ENCODE results near the gene ATP9B.

DNA sequence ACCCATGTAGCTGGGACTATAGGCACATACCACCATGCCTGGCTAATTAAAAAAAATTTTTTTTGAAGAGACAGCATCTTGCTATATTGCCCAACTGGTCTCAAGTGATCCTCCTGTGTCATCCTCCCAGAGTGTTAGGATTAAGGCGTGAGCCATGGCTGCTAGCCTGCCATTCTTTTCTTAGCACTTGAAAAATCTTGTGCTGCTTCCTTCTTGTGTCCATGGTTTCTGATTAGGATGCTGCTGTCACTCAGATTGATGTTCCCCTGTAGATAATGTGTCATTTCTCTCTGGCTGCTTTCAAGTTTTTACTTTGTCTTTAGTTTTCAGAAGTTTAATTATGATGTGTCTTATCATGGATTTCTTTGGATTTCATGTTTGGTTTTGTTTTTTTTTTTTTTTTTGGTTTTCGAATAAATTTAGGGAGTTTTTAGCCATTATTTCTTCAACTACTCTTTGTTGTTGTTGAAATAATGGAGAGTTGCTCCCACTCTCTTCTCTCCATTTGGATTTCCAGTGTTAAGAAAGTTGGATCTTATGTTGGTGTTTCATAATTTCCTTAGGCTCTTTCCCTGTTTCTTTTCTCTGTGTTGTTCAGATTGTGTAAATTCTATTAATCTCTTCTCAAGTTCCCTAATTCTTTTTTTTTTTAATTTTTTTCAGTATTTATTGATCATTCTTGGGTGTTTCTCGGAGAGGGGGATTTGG lies 2.5 kb downstream of the ATP9B start:
- no peak for TF ChIP-seq SMC3 (IDR thresholded peaks at IDR 0.05; ENCODE audit: low read depth, low read length)
- TF ChIP-seq, protein P1, sequence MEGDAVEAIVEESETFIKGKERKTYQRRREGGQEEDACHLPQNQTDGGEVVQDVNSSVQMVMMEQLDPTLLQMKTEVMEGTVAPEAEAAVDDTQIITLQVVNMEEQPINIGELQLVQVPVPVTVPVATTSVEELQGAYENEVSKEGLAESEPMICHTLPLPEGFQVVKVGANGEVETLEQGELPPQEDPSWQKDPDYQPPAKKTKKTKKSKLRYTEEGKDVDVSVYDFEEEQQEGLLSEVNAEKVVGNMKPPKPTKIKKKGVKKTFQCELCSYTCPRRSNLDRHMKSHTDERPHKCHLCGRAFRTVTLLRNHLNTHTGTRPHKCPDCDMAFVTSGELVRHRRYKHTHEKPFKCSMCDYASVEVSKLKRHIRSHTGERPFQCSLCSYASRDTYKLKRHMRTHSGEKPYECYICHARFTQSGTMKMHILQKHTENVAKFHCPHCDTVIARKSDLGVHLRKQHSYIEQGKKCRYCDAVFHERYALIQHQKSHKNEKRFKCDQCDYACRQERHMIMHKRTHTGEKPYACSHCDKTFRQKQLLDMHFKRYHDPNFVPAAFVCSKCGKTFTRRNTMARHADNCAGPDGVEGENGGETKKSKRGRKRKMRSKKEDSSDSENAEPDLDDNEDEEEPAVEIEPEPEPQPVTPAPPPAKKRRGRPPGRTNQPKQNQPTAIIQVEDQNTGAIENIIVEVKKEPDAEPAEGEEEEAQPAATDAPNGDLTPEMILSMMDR (IDR thresholded peaks at IDR 0.05) = no peak
- no peak for TF ChIP-seq NRF1 (IDR thresholded peaks at IDR 0.05; ENCODE audit: low read depth, low read length)
- TF ChIP-seq RCOR1 (IDR thresholded peaks at IDR 0.05; ENCODE audit: low read length) = no peak
- no peak for TF ChIP-seq JUND (IDR thresholded peaks at IDR 0.05)
- TF ChIP-seq RXRA (IDR thresholded peaks at IDR 0.05; ENCODE audit: borderline replicate concordance, low read depth) = no peak
- no peak for TF ChIP-seq EZH2phosphoT487 (IDR thresholded peaks at IDR 0.05; ENCODE audit: borderline replicate concordance, low read depth)
